Measurements from ENCODE around the gene FBLIM1. TPM values are rescaled to one million over a fixed set of nuclear protein-coding genes. Genes with fewer than 3 reads are reported as not detected.

Gene FBLIM1
- polyA plus RNA-seq (2011; rRNA removed) (122 and 143 TPM in 2 replicates), polyA minus RNA-seq (2011; rRNA and poly(A)+ RNA removed) (98.3 and 105 TPM in 2 replicates)

- POLR2A ChIA-PET = interaction anchor here (0.7 kb wide), 1 partner anchor 57 kb away, joined by 3 read pairs; no protein-coding TSS in a partner anchor
- peak within 1 kb of the TSS; percentile 70 for H3K27ac ChIP-seq (ENCODE audit: low read depth, low read length)
- CTCF ChIA-PET = no interaction called here
- TF ChIP-seq, protein P1, sequence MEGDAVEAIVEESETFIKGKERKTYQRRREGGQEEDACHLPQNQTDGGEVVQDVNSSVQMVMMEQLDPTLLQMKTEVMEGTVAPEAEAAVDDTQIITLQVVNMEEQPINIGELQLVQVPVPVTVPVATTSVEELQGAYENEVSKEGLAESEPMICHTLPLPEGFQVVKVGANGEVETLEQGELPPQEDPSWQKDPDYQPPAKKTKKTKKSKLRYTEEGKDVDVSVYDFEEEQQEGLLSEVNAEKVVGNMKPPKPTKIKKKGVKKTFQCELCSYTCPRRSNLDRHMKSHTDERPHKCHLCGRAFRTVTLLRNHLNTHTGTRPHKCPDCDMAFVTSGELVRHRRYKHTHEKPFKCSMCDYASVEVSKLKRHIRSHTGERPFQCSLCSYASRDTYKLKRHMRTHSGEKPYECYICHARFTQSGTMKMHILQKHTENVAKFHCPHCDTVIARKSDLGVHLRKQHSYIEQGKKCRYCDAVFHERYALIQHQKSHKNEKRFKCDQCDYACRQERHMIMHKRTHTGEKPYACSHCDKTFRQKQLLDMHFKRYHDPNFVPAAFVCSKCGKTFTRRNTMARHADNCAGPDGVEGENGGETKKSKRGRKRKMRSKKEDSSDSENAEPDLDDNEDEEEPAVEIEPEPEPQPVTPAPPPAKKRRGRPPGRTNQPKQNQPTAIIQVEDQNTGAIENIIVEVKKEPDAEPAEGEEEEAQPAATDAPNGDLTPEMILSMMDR (IDR thresholded peaks at IDR 0.05; ENCODE audit: low read depth, low read length) = no peak
- H3K27me3 ChIP-seq (ENCODE audit: control insufficient read depth, insufficient read depth, low read length) = peaks cover 3% of the 10 kb centered on the region
- H3K9me3 ChIP-seq (ENCODE audit: control insufficient read depth, insufficient read depth, low read length) = peaks cover 3% of the 10 kb centered on the region; the same call in 1 of the 2 replicates
- DNase-seq (ENCODE audit: low read depth, low spot score) = no peak
- peak within 1 kb of the TSS; percentile 84 for H3K4me3 ChIP-seq (ENCODE audit: low read depth, low read length)
These were observed at the start of gene FBLIM1 for GRCh38 chr1:15758343-15758931. Gene FBLIM1, plus strand, starts transcription at chr1:15758795. Its CDS starts 6,189 bp downstream, at chr1:15764984.

DNA sequence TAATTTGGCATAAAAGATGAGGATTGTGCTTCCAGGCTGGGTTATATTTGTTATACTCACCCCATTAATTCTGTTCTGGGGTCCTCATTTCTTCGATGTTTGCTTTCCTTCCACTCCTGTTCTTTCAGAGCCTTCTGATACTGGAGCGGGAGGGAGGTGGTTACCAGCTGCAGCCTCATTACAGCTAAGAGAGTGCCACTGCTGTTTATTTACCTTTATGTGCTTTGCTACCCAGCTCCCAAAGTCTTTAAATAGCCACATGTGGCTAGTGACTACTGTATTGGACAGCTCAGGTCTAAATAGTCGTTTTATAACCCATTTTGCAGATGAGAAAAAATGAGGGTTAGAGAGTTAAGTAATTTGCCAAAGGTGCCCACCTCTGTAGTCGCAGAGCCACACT is 49.4 kb upstream of the FBLIM1 start:
- no peak for DNase-seq (ENCODE audit: low read depth, low spot score)
- Histone ChIP-seq H3K27me3 (ENCODE audit: control insufficient read depth, insufficient read depth, low read length) (no peaks in the 10 kb centered on the region), H3K27ac (ENCODE audit: low read depth, low read length) (no peak overlapping the region), H3K4me3 (ENCODE audit: low read depth, low read length) (no peak overlapping the region), H3K9me3 (ENCODE audit: control insufficient read depth, insufficient read depth, low read length) (no peaks in the 10 kb centered on the region)
- TF ChIP-seq, protein P1 (IDR thresholded peaks at IDR 0.05; ENCODE audit: low read depth, low read length) = no peak
- CTCF ChIA-PET = interaction anchor here (0.6 kb wide), 1 partner anchor 64 kb away, joined by 6 read pairs; no protein-coding TSS in a partner anchor
- POLR2A ChIA-PET = interaction anchor here (0.5 kb wide), 1 partner anchor 29 kb away, joined by 3 read pairs; no protein-coding TSS in a partner anchor

DNA sequence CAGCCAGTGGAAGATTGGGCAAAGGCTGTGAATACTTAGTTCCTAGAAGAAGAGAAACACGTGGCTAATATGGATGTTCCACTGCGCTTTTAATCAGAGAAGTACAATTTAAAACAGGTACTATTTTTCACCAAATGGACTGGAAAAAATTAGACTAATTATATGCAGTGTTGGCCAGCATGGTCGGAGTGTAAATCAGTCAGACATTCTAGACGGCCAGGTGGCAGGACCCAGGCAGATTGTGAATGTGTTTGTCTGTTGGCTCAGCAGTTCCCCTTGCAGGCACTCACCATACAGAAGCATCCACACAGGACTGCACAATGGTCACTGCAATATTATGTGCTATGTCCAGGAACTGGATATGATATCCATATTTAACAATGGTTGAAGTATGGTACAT is 46.4 kb upstream of the FBLIM1 start:
- CTCF ChIA-PET = interaction anchor here (0.6 kb wide), 1 partner anchor 344 kb away, joined by 3 read pairs; no protein-coding TSS in a partner anchor
- no peak overlapping the region for H3K4me3 ChIP-seq (ENCODE audit: low read depth, low read length)
- POLR2A ChIA-PET = no interaction called here
- no peak overlapping the region for H3K27ac ChIP-seq (ENCODE audit: low read depth, low read length)
- H3K27me3 ChIP-seq (ENCODE audit: control insufficient read depth, insufficient read depth, low read length) = no peaks in the 10 kb centered on the region
- no peaks in the 10 kb centered on the region for H3K9me3 ChIP-seq (ENCODE audit: control insufficient read depth, insufficient read depth, low read length)
- TF ChIP-seq, protein P1 (IDR thresholded peaks at IDR 0.05; ENCODE audit: low read depth, low read length) = no peak
- no peak for DNase-seq (ENCODE audit: low read depth, low spot score)

- ChIA-PET POLR2A (interaction anchor here (0.6 to 1.0 kb wide), 6 partner anchors 15 to 431 kb away, joined by 3 read pairs; no protein-coding TSS in a partner anchor), CTCF (no interaction called here)
- H3K27ac ChIP-seq (ENCODE audit: low read depth, low read length) = peak overlapping the region; percentile 57
- peak; percentile 61 for DNase-seq (ENCODE audit: low read depth, low spot score)
- TF ChIP-seq, protein P1 (IDR thresholded peaks at IDR 0.05; ENCODE audit: low read depth, low read length) = no peak
- H3K27me3 ChIP-seq (ENCODE audit: control insufficient read depth, insufficient read depth, low read length) = no peaks in the 10 kb centered on the region
- no peak overlapping the region for H3K4me3 ChIP-seq (ENCODE audit: low read depth, low read length)
- H3K9me3 ChIP-seq (ENCODE audit: control insufficient read depth, insufficient read depth, low read length) = no peaks in the 10 kb centered on the region
These were observed 44.0 kb upstream of the FBLIM1 start for GRCh38 chr1:15714406-15715136.
